ENCODE data around the gene C2orf92. TPM values are rescaled to one million over a fixed set of nuclear protein-coding genes. Genes with fewer than 3 reads are reported as not detected.

The C2orf92 gene
- total RNA-seq, result 2.4 and 5.9 TPM in 2 replicates

GRCh38 chr2:97669448-97669847 lies at the start of gene C2orf92:
Gene C2orf92, plus strand, starts transcription at chr2:97669713. Its CDS starts 76 bp downstream, at chr2:97669789.

GRCh38 chr2:97645695-97646629 lies 23.6 kb upstream of the C2orf92 start, which contains the start of gene COX5B:
Gene COX5B, plus strand, starts transcription at chr2:97646062. Its CDS starts 25 bp downstream, at chr2:97646087.

GRCh38 chr2:97663962-97664635 lies 5.4 kb upstream of the C2orf92 start, which contains the start of gene ACTR1B:
Gene ACTR1B, minus strand, starts transcription at chr2:97664044. Its CDS starts 154 bp downstream, at chr2:97663890.

GRCh38 chr2:97713296-97714083 lies 44.0 kb downstream of the C2orf92 start, which contains the start of gene ZAP70:
Gene ZAP70, plus strand, starts transcription at chr2:97713576. Its CDS starts 10,461 bp downstream, at chr2:97724037.

Small RNAs within 50 kb of the gene (small RNA-seq; reads per million reads assigned to genes)
- gene RNU4-8P (ENCODE audit: low replicate concordance), result 0.42 reads per million, percentile 13 among the genes with 10 or more reads in this experiment

Other genes with a start within 250 kb of the C2orf92 start
- 18.8 and 32.9 TPM in 2 replicates for gene ANKRD36B, start 79.8 kb upstream of the C2orf92 start, total RNA-seq
- gene COX5B, start 23.7 kb upstream of the C2orf92 start, total RNA-seq, result 125 and 163 TPM in 2 replicates
- 40.3 and 69.9 TPM in 2 replicates for gene ACTR1B, start 5.7 kb upstream of the C2orf92 start, total RNA-seq
- gene ZAP70, start 43.9 kb downstream of the C2orf92 start, total RNA-seq, result 0.43 TPM in 1 of 2 replicates, not detected in the other

Measured in placental pericyte (primary cell).